ENCODE data around the gene PMM2.

GRCh38 chr16:8774208-8774607 lies 23.4 kb upstream of the PMM2 start:
- no peak for TF ChIP-seq POLR2AphosphoS5 (IDR thresholded peaks at IDR 0.05; ENCODE audit: borderline replicate concordance, low read depth, low read length)
- TF ChIP-seq EZH2 (IDR thresholded peaks at IDR 0.05) = no peak

Measured in SK-N-MC (cell line).